A673 (cell line): ENCODE results near the gene HTR2A. TPM values are rescaled to one million over a fixed set of nuclear protein-coding genes. Genes with fewer than 3 reads are reported as not detected.

Experiments
- Bru-seq: library from RNA; stranded (reverse); fragments of 400-500 nt; gene quantifications from one replicate; lab custom pipeline; 2021; lab: Mats Ljungman, UMichigan
- BruChase-seq, 2 experiments: library from RNA; stranded (reverse); fragments of 400-500 nt; gene quantifications; one replicate each; lab custom pipeline; 2021; lab: Mats Ljungman, UMichigan
- BruUV-seq: library from RNA; stranded (reverse); fragments of 400-500 nt; replicated peaks from 2 replicates; lab custom pipeline; 2021; lab: Mats Ljungman, UMichigan
- CTCF ChIA-PET: fragments of 300-600 bp; sonication (Branson Sonifier 250); formaldehyde crosslinking; loops from one replicate; lab custom pipeline; 2022; ENCODE audit warnings: antibody characterized with exemption; lab: Charles Lee
- POLR2A ChIA-PET: fragments of 300-600 bp; sonication (Branson Sonifier 250); formaldehyde crosslinking; loops from one replicate; lab custom pipeline; 2022; ENCODE audit warnings: antibody characterized with exemption; ENCODE audit not compliant: low non-redundant PET; lab: Charles Lee
- DNase-seq: peaks from one replicate; pipeline ENCODE4 v3.0.0-alpha.2; 2015; ENCODE audit warnings: low spot score
- H3K27ac ChIP-seq: fragments of 200-600 bp; sonication (generic); 2 replicates; pipeline ENCODE4 v1.5.1; 2016; ENCODE audit warnings: mixed run types, low read depth, mild to moderate bottlenecking, mixed read lengths, antibody characterized with exemption, low read length; ENCODE audit not compliant: poor library complexity, severe bottlenecking
- H3K27me3 ChIP-seq: fragments of 200-600 bp; sonication (generic); replicated peaks from 2 replicates; pipeline ENCODE4 v1.6.1; 2017; ENCODE audit warnings: mixed run types, low read depth, mild to moderate bottlenecking, mixed read lengths, antibody characterized with exemption, low read length; ENCODE audit not compliant: insufficient read depth, poor library complexity
- H3K36me3 ChIP-seq: fragments of 200-600 bp; sonication (generic); 2 replicates; pipeline ENCODE4 v1.6.1; 2016; ENCODE audit warnings: mixed run types, mild to moderate bottlenecking, mixed read lengths, antibody characterized with exemption, low read length; ENCODE audit not compliant: insufficient read depth, poor library complexity, severe bottlenecking
- H3K4me1 ChIP-seq: fragments of 200-600 bp; sonication (generic); 2 replicates; pipeline ENCODE4 v1.6.1; 2017; ENCODE audit warnings: mixed run types, mild to moderate bottlenecking, mixed read lengths, antibody characterized with exemption, low read length; ENCODE audit not compliant: insufficient read depth, poor library complexity, severe bottlenecking
- H3K4me3 ChIP-seq: fragments of 200-600 bp; sonication (generic); 2 replicates; pipeline ENCODE4 v1.5.1; 2016; ENCODE audit warnings: low read depth, mixed run types, mild to moderate bottlenecking, mixed read lengths, low read length; ENCODE audit not compliant: poor library complexity, severe bottlenecking
- H3K9me3 ChIP-seq: fragments of 200-600 bp; sonication (generic); 2 replicates; pipeline ENCODE4 v1.6.1; 2016; ENCODE audit warnings: mixed run types, low read depth, mild to moderate bottlenecking, mixed read lengths, antibody characterized with exemption, low read length; ENCODE audit not compliant: poor library complexity, severe bottlenecking
- EZH2 ChIP-seq: fragments of 200-600 bp; sonication (generic); IDR thresholded peaks from 2 replicates; pipeline ENCODE4 v1.6.1; 2017; ENCODE audit warnings: borderline replicate concordance, low read depth, mild to moderate bottlenecking, mixed read lengths, antibody characterized with exemption, low read length; ENCODE audit not compliant: poor library complexity, severe bottlenecking
- intact Hi-C: fragments of 100-400 bp; cut with micrococcal nuclease; formaldehyde crosslinking; loops from one replicate; pipeline ENCODE4 v1.10.0; 2022; ENCODE audit not compliant: unreplicated experiment
- long read RNA-seq: library from polyadenylated mRNA; stranded (forward); transcript quantifications from one replicate; pipeline ENCODE4 v2.0.0, GENCODE V29; 2022
- total RNA-seq: library from RNA; stranded (reverse); gene quantifications from 2 replicates; pipeline ENCODE4 v1.2.3, GENCODE V29; 2021
- TF ChIP-seq, protein P1 (sequence below): fragments of 300-800, 200-600 bp; sonication (generic); conservative IDR thresholded peaks from 2 replicates; pipeline ENCODE4 v1.5.1; 2017; ENCODE audit warnings: low read depth, mild to moderate bottlenecking, antibody characterized with exemption, low read length, moderate library complexity, mixed read lengths

The HTR2A gene
- not detected in 2 replicates for total RNA-seq
- percentile 8 among the genes with signal in this experiment for Bru-seq, nascent RNA
- percentile 5 among the genes with signal in this experiment for BruChase-seq, experiment 1, labeled RNA remaining after a 2-hour chase
- percentile 5 among the genes with signal in this experiment for BruChase-seq, experiment 2, labeled RNA remaining after a 6-hour chase
- long read RNA-seq, result 0 reads

DNA sequence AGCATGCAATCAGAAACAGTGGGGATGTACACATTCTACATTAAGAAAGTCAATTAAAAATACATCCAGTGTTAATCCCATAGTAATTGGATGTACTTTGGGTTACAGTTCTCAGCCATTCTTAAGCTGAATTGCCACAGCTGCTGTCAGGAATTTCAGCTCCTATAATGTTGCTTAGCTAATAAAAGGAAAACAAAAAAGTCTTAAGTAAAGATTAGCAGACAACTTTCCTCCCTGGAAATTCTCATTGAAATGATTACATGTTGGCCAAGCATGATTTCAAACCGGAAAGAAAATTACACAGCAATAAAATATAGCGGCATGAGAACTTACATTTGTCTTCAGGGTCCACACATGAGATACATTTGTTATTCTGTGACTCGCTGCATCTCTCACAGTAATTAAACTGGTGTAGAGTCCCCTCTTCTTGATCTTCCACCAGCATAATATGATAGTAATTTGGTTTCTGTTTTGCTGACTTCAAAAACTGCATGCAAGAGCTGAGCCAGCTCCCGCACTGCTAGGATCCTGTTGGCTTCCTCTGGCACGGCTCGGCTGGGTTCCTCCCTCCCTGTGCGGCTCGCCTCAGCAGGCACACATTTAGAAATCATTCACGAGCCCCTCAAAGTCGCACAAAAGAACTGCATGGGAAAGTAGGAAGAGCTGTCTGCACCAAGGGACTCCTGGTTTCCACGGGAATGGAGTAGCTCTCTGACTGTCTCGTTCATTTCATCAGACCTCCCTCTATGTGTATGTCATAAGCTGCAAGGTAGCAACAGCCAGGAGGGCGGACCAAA, at the start of gene HTR2A:
HTR2A (minus strand) TSS at position 713 of the 797 bp plus-strand sequence. CDS start 1,147 bp downstream, outside the sequence.
- Histone ChIP-seq H3K4me3 (peak within 1 kb of the TSS; percentile 12), H3K27me3 (peaks cover 23% of the 10 kb centered on the region), H3K27ac (peak within 1 kb of the TSS; percentile 12), H3K9me3 (no peaks in the 10 kb centered on the region), H3K36me3 (no peaks in the 10 kb centered on the region), H3K4me1 (peaks cover 22% of the 10 kb centered on the region)
- ChIA-PET POLR2A (no interaction called here), CTCF (no interaction called here)
- TF ChIP-seq, protein P1, sequence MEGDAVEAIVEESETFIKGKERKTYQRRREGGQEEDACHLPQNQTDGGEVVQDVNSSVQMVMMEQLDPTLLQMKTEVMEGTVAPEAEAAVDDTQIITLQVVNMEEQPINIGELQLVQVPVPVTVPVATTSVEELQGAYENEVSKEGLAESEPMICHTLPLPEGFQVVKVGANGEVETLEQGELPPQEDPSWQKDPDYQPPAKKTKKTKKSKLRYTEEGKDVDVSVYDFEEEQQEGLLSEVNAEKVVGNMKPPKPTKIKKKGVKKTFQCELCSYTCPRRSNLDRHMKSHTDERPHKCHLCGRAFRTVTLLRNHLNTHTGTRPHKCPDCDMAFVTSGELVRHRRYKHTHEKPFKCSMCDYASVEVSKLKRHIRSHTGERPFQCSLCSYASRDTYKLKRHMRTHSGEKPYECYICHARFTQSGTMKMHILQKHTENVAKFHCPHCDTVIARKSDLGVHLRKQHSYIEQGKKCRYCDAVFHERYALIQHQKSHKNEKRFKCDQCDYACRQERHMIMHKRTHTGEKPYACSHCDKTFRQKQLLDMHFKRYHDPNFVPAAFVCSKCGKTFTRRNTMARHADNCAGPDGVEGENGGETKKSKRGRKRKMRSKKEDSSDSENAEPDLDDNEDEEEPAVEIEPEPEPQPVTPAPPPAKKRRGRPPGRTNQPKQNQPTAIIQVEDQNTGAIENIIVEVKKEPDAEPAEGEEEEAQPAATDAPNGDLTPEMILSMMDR, result no peak
- no peak for TF ChIP-seq EZH2
- BruUV-seq, result no TSS peak
- intact Hi-C loops, result no loop called here
- peak; percentile 69 for DNase-seq

DNA sequence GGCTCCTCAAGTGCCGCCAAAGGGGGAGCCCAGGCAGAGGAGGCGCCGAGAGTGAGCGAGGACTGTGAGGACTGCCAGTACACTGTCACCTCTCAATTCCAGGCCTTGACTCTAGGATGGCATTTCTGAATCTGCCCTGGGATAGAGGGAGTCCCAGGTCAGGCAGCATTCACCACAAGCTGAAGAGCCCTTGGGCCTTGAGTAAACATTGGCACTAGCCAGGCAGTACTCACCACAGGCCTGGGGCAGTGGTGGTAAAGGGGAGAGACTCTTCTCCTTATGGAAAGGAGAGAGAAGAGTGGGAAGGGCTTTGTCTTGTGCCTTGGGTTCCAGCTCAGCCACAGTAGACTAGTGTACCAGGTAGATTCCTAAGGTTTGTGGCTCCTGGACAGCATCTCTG, 39.7 kb upstream of the HTR2A start:
- no peak for TF ChIP-seq EZH2
- TF ChIP-seq, protein P1, result no peak
- POLR2A ChIA-PET, result no interaction called here
- no peak overlapping the region for H3K27ac ChIP-seq
- CTCF ChIA-PET, result no interaction called here
- no peaks in the 10 kb centered on the region for H3K4me1 ChIP-seq
- no peaks in the 10 kb centered on the region for H3K9me3 ChIP-seq
- no TSS peak for BruUV-seq
- intact Hi-C loops, result no loop called here
- H3K36me3 ChIP-seq, result no peaks in the 10 kb centered on the region
- H3K4me3 ChIP-seq, result no peak overlapping the region
- DNase-seq, result no peak
- no peaks in the 10 kb centered on the region for H3K27me3 ChIP-seq

DNA sequence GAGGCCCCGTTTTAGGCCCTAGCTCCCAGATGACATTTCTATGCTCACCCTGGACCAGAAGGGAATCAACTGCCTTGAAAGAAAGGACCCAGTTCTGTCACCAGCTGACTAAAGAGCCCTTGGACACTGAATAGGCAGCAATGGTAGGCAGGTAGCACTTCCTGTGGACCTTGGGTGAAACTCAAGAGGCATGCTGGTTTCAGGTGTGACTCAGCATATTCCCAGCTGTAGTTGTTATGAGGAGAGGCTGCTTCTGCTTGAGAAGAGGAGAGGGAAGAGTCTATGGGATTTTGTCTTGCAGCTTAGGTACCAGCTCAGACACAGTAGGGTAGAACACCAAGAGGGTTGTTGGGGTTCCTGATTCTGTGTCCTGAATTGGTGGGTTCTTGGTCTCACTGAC, 37.9 kb upstream of the HTR2A start:
- DNase-seq, result no peak
- no TSS peak for BruUV-seq
- H3K27me3 ChIP-seq, result no peaks in the 10 kb centered on the region
- CTCF ChIA-PET, result no interaction called here
- no peak overlapping the region for H3K4me3 ChIP-seq
- no peak overlapping the region for H3K27ac ChIP-seq
- TF ChIP-seq EZH2, result no peak
- TF ChIP-seq, protein P1, result no peak
- H3K36me3 ChIP-seq, result no peaks in the 10 kb centered on the region
- H3K9me3 ChIP-seq, result no peaks in the 10 kb centered on the region
- intact Hi-C loops, result no loop called here
- POLR2A ChIA-PET, result no interaction called here
- no peaks in the 10 kb centered on the region for H3K4me1 ChIP-seq
